PC-3 (cell line): ENCODE data around the gene SLC8A1.

Experiments used
- EZH2 ChIP-seq: fragments of 300-600 bp; sonication (generic); IDR thresholded peaks from one replicate; pipeline ENCODE4 v1.6.1; 2017; ENCODE audit warnings: antibody characterized with exemption, mild to moderate bottlenecking, low read length; ENCODE audit not compliant: unreplicated experiment
- EZH2phosphoT487 ChIP-seq: fragments of 300-600 bp; sonication (generic); IDR thresholded peaks from 2 replicates; pipeline ENCODE4 v1.6.1; 2018; ENCODE audit warnings: mild to moderate bottlenecking, antibody characterized with exemption, low read length, borderline replicate concordance
- TF ChIP-seq, protein P1 (sequence below): fragments of 300-600 bp; sonication (generic); conservative IDR thresholded peaks from 2 replicates; pipeline ENCODE4 v1.5.1; 2017; ENCODE audit warnings: antibody characterized with exemption, low read depth, mild to moderate bottlenecking, low read length

DNA sequence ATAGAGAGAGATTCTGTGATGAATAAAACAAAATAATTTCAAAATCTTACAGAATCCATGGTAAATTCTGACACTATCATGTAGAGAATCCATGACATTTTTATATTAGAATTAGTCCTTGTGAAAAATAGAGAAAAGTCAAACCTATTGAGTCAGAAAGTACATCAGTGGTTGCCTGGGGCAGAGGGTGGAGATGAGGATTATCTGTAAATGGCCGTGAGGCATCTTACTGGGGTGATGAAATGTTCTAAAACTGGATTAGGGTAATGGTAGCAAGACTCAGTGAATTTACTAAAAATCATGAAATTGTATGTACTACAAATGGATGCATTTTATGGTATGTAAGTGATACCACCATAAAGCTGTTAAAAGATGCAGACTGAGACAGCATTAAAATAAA is 323.1 kb downstream of the SLC8A1 start:
- TF ChIP-seq, protein P1, sequence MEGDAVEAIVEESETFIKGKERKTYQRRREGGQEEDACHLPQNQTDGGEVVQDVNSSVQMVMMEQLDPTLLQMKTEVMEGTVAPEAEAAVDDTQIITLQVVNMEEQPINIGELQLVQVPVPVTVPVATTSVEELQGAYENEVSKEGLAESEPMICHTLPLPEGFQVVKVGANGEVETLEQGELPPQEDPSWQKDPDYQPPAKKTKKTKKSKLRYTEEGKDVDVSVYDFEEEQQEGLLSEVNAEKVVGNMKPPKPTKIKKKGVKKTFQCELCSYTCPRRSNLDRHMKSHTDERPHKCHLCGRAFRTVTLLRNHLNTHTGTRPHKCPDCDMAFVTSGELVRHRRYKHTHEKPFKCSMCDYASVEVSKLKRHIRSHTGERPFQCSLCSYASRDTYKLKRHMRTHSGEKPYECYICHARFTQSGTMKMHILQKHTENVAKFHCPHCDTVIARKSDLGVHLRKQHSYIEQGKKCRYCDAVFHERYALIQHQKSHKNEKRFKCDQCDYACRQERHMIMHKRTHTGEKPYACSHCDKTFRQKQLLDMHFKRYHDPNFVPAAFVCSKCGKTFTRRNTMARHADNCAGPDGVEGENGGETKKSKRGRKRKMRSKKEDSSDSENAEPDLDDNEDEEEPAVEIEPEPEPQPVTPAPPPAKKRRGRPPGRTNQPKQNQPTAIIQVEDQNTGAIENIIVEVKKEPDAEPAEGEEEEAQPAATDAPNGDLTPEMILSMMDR: no peak
- TF ChIP-seq EZH2: no peak
- no peak for TF ChIP-seq EZH2phosphoT487
